Measurements from ENCODE around the gene PRSS38.

Gene PRSS38

GRCh38 chr1:227886993-227887696 lies 71.7 kb downstream of the PRSS38 start:
- DNase-seq = peak; percentile 43

GRCh38 chr1:227887697-227888403 lies 72.4 kb downstream of the PRSS38 start:
- peak; percentile 55 for DNase-seq

GRCh38 chr1:227888404-227889046 lies 73.0 kb downstream of the PRSS38 start:
- no peak for DNase-seq

- no peak for DNase-seq
These were observed 73.8 kb downstream of the PRSS38 start for GRCh38 chr1:227889047-227889862.

GRCh38 chr1:227889863-227890405 lies 74.5 kb downstream of the PRSS38 start:
- DNase-seq = no peak

- DNase-seq = no peak
These were observed 75.2 kb downstream of the PRSS38 start for GRCh38 chr1:227890451-227891222.

- no peak for DNase-seq
These were observed 75.9 kb downstream of the PRSS38 start for GRCh38 chr1:227891223-227891954.

- no peak for DNase-seq
These were observed 76.5 kb downstream of the PRSS38 start for GRCh38 chr1:227891955-227892488.

- DNase-seq = no peak
These were observed 77.2 kb downstream of the PRSS38 start for GRCh38 chr1:227892489-227893299.

GRCh38 chr1:227893300-227893948 lies 77.9 kb downstream of the PRSS38 start:
- no peak for DNase-seq

- DNase-seq = no peak
These were observed 78.7 kb downstream of the PRSS38 start for GRCh38 chr1:227893949-227894721.

GRCh38 chr1:227894831-227895451 lies 79.5 kb downstream of the PRSS38 start:
- DNase-seq = peak; percentile 0
